SU-DHL-6 (cell line): ENCODE measurements around the gene BRMS1.

ENCODE experiments used
- H2AFZ ChIP-seq: fragments of 200-600 bp; sonication (generic); 2 replicates; pipeline ENCODE4 v1.6.1; 2014; ENCODE audit warnings: low read depth, mild to moderate bottlenecking, moderate library complexity, mixed read lengths, antibody characterized with exemption, low read length; ENCODE audit not compliant: severe bottlenecking
- H3F3A ChIP-seq: fragments of 200-600 bp; shearing (Covaris generic); 2 replicates; pipeline ENCODE4 v1.6.0; 2016; ENCODE audit warnings: antibody characterized with exemption, mild to moderate bottlenecking; ENCODE audit not compliant: insufficient read depth
- H3K27ac ChIP-seq: fragments of 200-600 bp; sonication (generic); 2 replicates; pipeline ENCODE4 v1.5.1; 2016; ENCODE audit warnings: low read depth, mild to moderate bottlenecking, low read length, moderate library complexity, mixed read lengths
- H3K27me3 ChIP-seq: fragments of 200-600 bp; sonication (generic), shearing (Covaris generic); 2 replicates; pipeline ENCODE4 v1.6.0; 2014; ENCODE audit warnings: mild to moderate bottlenecking, low read length
- H3K36me3 ChIP-seq: fragments of 200-600 bp; sonication (generic); 2 replicates; pipeline ENCODE4 v1.6.1; 2014; ENCODE audit warnings: mild to moderate bottlenecking, low read length, mixed read lengths
- H3K4me2 ChIP-seq: fragments of 300-600, 200-600 bp; shearing (Covaris generic), sonication (generic); 2 replicates; pipeline ENCODE4 v1.6.0; 2014; ENCODE audit warnings: low read length, low read depth, mild to moderate bottlenecking; ENCODE audit not compliant: poor library complexity, severe bottlenecking
- H3K4me3 ChIP-seq: fragments of 200-600 bp; sonication (generic); 2 replicates; pipeline ENCODE4 v1.5.1; 2014; ENCODE audit warnings: antibody characterized with exemption, low read length, mild to moderate bottlenecking, mixed read lengths; ENCODE audit not compliant: insufficient read depth, poor library complexity, severe bottlenecking
- H3K79me2 ChIP-seq: fragments of 200-600 bp; sonication (generic); 2 replicates; pipeline ENCODE4 v1.6.1; 2014; ENCODE audit warnings: mild to moderate bottlenecking, low read length, moderate library complexity; ENCODE audit not compliant: insufficient read depth
- H3K9ac ChIP-seq: fragments of 200-600 bp; sonication (generic); 2 replicates; pipeline ENCODE4 v1.7.0; 2014; ENCODE audit warnings: mild to moderate bottlenecking, low read length
- H3K9me2 ChIP-seq: fragments of 200-600 bp; sonication (generic); replicated peaks from 2 replicates; pipeline ENCODE4 v1.6.1; 2014; ENCODE audit warnings: low read length; ENCODE audit not compliant: insufficient read depth
- H3K9me3 ChIP-seq: fragments of 200-600 bp; sonication (generic); 2 replicates; pipeline ENCODE4 v1.6.1; 2014; ENCODE audit warnings: low read length, mixed read lengths; ENCODE audit not compliant: insufficient read depth
- H4K20me1 ChIP-seq: fragments of 200-600 bp; sonication (generic); 2 replicates; pipeline ENCODE4 v1.6.1; 2014; ENCODE audit warnings: low read depth, mild to moderate bottlenecking, antibody characterized with exemption, low read length, moderate library complexity, mixed read lengths
- CTCF ChIP-seq: fragments of 200-600 bp; sonication (generic); IDR thresholded peaks from one replicate; pipeline ENCODE4 v1.5.1; 2017; ENCODE audit warnings: antibody characterized with exemption, mild to moderate bottlenecking, low read length, moderate library complexity; ENCODE audit not compliant: insufficient read depth, poor library complexity, severe bottlenecking
- EZH2phosphoT487 ChIP-seq: fragments of 200-600 bp; sonication (generic), shearing (Covaris generic); conservative IDR thresholded peaks from 2 replicates; pipeline ENCODE4 v1.6.1; 2018; ENCODE audit warnings: mild to moderate bottlenecking, antibody characterized with exemption, low read length, moderate library complexity, mixed read lengths

The BRMS1 gene

GRCh38 chr11:66343176-66343575 lies 1.7 kb downstream of the BRMS1 start:
- no peaks in the 10 kb centered on the region for H4K20me1 ChIP-seq
- peak overlapping the region; percentile 92 for H3K4me2 ChIP-seq

GRCh38 chr11:66341502-66342126 lies 3.3 kb downstream of the BRMS1 start:
- Histone ChIP-seq H3K9me3 (no peaks in the 10 kb centered on the region), H3K4me2 (no peak overlapping the region), H4K20me1 (no peaks in the 10 kb centered on the region), H3K79me2 (peaks cover 17% of the 10 kb centered on the region), H3K4me3 (no peak overlapping the region), H3K27ac (no peak overlapping the region), H3K27me3 (no peaks in the 10 kb centered on the region), H2AFZ (no peak overlapping the region), H3F3A (peaks cover 12% of the 10 kb centered on the region), H3K36me3 (no peaks in the 10 kb centered on the region), H3K9ac (no peak overlapping the region), H3K9me2 (no peaks in the 10 kb centered on the region)
- TF ChIP-seq CTCF: no peak
- TF ChIP-seq EZH2phosphoT487: no peak

More at GRCh38 chr11:66343176-66343575, 1.7 kb downstream of the BRMS1 start:
- H3K9me3 ChIP-seq: no peaks in the 10 kb centered on the region
- H3K27me3 ChIP-seq: no peaks in the 10 kb centered on the region
- no peak overlapping the region for H2AFZ ChIP-seq
- peaks cover 17% of the 10 kb centered on the region for H3K79me2 ChIP-seq
- H3K4me3 ChIP-seq: no peak overlapping the region
- H3K9me2 ChIP-seq: no peaks in the 10 kb centered on the region
- TF ChIP-seq CTCF (no peak), EZH2phosphoT487 (no peak)
- peaks cover 12% of the 10 kb centered on the region for H3F3A ChIP-seq
- H3K27ac ChIP-seq: no peak overlapping the region
- H3K9ac ChIP-seq: no peak overlapping the region
- H3K36me3 ChIP-seq: no peaks in the 10 kb centered on the region

GRCh38 chr11:66340596-66341501 lies 4.1 kb downstream of the BRMS1 start:
- Histone ChIP-seq H3K4me2 (no peak overlapping the region), H3K9ac (no peak overlapping the region), H3K27ac (no peak overlapping the region), H3K9me2 (no peaks in the 10 kb centered on the region), H2AFZ (no peak overlapping the region), H3K4me3 (no peak overlapping the region), H4K20me1 (no peaks in the 10 kb centered on the region), H3F3A (peaks cover 7% of the 10 kb centered on the region), H3K9me3 (no peaks in the 10 kb centered on the region), H3K79me2 (peaks cover 17% of the 10 kb centered on the region), H3K27me3 (no peaks in the 10 kb centered on the region), H3K36me3 (no peaks in the 10 kb centered on the region)
- TF ChIP-seq EZH2phosphoT487 (no peak), CTCF (no peak)
